ENCODE measurements around the gene HSPG2.

GRCh38 chr1:21814981-21815582, 122.0 kb downstream of the HSPG2 start:
- no peak for TF ChIP-seq CTCF (IDR thresholded peaks at IDR 0.05; ENCODE audit: insufficient read depth, low read length, poor library complexity, severe bottlenecking)
- no peak for TF ChIP-seq EZH2phosphoT487 (conservative IDR thresholded peaks at IDR 0.05; ENCODE audit: low read length)

All from SU-DHL-6 (cell line).